NCI-H460 (cell line): ENCODE results near the gene SETD3. TPM values are rescaled to one million over a fixed set of nuclear protein-coding genes. Genes with fewer than 3 reads are reported as not detected.

Source experiments
- DNase-seq: peaks from one replicate; pipeline ENCODE4 v3.0.0-alpha.2; 2016; ENCODE audit warnings: low read depth; ENCODE audit errors: extremely low read depth
- polyA plus RNA-seq: library from polyadenylated mRNA; depleted of rRNA; stranded (reverse); fragments of >200 nt; gene quantifications from 2 replicates; pipeline ENCODE4 v1.2.3, GENCODE V29; 2014; cell fraction: nucleus; rRNA removed
- total RNA-seq: library from RNA; depleted of rRNA; stranded (reverse); fragments of >200 nt; shearing (Covaris generic); gene quantifications from 2 replicates; pipeline ENCODE4 v1.2.3, GENCODE V29; 2014; rRNA removed

Gene SETD3
- 54.3 and 60.5 TPM in 2 replicates for total RNA-seq
- polyA plus RNA-seq, result 38.2 and 40.6 TPM in 2 replicates

- no peak for DNase-seq
Observed at GRCh38 chr14:99479906-99480869, at the start of gene SETD3. Gene SETD3 (minus strand): TSS chr14:99480859. CDS start chr14:99465805, 15,054 bp downstream.

- no peak for DNase-seq
Observed at GRCh38 chr14:99529899-99530298, 49.2 kb upstream of the SETD3 start.

- no peak for DNase-seq
Observed at GRCh38 chr14:99527427-99528076, 46.9 kb upstream of the SETD3 start.

- DNase-seq, result no peak
Observed at GRCh38 chr14:99527026-99527425, 46.4 kb upstream of the SETD3 start.

GRCh38 chr14:99525699-99526080, 45.0 kb upstream of the SETD3 start:
- DNase-seq, result no peak

DNA sequence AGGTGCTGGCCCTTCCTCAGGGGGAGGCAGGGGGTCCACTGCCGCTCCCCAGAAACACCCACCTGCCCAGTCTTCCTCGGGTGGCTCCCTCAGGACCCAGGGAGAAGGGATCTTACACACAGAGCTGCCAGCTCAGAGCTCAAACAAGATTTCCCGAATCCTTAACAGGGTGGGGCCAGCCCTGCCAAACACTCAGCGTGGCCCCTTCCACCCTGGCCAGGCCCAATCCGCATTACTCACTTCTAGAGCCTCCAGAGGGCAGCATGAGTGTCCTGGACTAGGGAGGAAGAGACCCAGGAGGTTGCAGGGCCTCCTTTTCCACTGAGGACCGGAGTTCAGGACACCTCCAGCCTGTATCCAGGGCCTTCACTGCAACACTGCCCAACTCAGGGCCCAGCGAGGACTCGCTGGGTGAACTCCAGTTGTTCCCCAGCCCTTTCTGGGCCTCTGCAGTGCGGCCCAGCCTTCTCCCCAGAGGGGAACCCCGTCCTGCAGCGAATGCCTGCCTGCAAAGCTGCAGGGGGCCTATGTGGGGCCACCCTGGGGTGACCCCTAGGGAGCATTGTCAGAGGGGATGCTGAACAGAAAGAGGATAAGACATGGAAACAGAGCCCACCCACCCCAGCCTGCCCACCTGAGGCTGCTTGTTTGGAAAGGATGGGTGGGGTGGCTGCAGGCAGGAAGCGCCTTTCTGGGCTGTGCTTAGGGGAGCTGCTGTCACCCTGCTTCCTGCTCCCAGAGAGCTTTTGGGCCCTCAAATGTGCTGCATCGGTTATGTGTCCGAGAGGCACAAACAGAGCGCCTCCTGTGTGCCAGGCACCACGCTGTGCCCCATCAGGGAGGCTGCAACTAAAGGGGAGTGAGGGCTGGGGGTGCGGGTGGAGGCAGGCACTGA, 44.4 kb upstream of the SETD3 start:
- no peak for DNase-seq

- DNase-seq, result no peak
Observed at GRCh38 chr14:99524091-99524661, 43.5 kb upstream of the SETD3 start.

DNA sequence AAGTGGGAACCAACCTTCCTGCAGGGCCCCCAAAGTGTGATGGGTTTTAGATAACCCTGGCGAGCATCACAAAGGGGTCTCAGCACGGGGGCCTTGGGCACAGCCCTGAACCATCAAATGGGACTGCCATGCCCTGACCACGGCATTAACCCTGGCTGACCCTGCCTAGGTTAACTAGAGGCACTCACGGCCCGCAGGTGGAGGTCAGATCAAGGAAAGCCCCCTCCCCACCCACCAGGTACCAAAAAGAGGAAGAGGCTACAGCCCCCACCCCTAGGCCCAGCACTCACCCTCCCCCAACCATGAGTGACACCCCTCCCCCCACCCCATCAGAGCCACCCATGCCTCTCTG, 43.0 kb upstream of the SETD3 start:
- no peak for DNase-seq

- DNase-seq, result no peak
Observed at GRCh38 chr14:99522934-99523703, 42.5 kb upstream of the SETD3 start.

DNA sequence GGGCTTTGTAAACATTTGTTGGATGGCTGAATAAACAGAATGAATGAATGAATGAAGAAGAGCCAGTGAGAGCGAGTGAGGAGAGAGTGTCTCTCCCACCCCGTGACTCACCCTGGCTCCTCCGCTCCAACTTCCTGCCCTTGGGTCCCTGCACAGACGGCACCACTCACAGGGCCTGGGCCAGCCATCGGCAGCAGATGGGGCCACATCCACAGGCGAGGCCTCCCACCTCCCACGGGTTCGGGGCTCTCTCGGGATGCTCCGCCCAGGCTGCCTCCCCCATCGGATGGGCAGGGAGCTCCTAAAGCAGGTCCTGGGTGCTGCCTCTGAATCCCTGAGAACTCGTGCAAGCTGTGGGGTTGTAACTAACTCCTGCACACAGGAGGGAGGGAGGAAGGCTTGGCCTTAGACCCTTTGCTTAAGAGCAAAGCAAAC, 41.8 kb upstream of the SETD3 start:
- no peak for DNase-seq

DNA sequence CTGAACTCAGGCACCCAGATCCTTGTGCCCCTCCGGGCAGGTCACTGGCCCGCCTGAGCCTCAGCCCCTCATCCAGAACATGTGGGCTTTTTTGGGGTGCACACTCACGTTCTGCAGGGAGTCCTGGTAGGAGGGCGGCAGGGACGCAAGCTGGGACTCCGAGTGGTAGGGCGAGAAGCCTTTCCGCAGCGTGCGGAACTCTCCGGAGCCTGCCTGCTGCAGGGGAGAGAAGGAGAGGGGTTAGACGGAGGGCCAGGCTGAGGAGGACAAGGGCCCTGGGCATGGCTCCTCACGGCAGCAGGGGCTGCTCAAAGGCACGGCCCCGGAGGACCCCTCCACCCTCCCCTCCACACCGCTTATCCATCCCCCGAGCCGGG, 41.4 kb upstream of the SETD3 start:
- no peak for DNase-seq

- no peak for DNase-seq
Observed at GRCh38 chr14:99521176-99522024, 40.7 kb upstream of the SETD3 start.

DNA sequence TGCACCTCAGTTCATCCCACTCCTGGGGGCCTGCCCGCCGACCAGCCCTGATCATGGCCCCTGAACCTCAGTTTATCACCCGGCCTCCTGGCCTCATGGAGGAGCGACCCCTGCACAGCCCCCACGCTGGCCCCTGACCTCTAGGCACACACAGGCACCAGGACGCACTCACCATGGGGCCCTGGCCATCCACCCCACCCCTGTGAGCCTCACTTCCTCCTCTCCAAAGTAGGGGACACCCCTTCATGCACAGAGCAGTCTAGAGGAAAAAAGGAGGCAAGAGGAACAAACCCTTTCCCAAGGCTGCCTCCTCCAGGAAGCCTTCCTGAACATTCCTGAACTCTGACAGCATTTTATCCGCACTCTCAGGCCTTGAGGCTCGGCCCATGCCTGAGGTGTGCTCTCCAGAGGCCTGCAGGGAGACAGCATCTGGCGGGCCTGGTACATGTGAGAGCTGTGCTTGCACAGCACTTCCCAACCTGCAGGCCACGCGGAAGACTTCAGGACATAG, 40.0 kb upstream of the SETD3 start:
- no peak for DNase-seq

DNA sequence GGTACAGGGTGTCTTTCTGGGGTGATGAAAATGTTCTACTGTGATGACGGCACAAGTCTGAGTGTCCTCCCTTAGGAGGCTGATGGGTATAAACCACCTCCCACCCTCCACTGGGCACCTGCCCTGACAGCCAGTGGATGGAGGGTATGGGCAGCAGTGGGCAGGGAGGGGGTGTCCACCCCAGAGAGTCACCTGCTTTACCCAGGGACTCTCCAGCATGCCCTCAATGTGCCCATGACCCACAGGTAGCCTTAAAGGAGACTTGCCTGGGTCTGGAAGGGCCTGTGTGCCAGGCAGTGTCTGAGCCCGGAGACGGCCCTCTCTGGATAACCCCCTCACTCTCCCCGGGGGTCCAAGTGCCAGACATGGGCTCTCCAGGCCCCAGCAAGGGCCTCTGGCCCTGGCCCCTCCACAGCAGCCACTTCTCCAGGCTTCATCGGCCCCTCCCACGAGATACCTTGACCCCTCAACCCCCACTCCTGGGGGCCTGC, 39.3 kb upstream of the SETD3 start:
- DNase-seq, result no peak

- no peak for DNase-seq
Observed at GRCh38 chr14:99519347-99519881, 38.8 kb upstream of the SETD3 start.

GRCh38 chr14:99518441-99519346, 38.0 kb upstream of the SETD3 start:
- DNase-seq, result peak; percentile 57
